H1 (cell line): ENCODE data around the gene KRT6C. TPM values are rescaled to one million over a fixed set of nuclear protein-coding genes. Genes with fewer than 3 reads are reported as not detected.

Experiments
- CTCF ChIA-PET: fragments of 300-600 bp; sonication (Branson Sonifier 250); formaldehyde crosslinking; loops from one replicate; lab custom pipeline; 2021; ENCODE audit not compliant: partially characterized antibody; lab: Charles Lee
- POLR2A ChIA-PET: fragments of 300-600 bp; sonication (Branson Sonifier 250); formaldehyde crosslinking; loops from one replicate; lab custom pipeline; 2021; ENCODE audit warnings: inconsistent platforms; ENCODE audit not compliant: partially characterized antibody; lab: Charles Lee
- DNase-seq, 2 experiments: peaks; one replicate each; pipeline versions ENCODE4 v3.0.0 to v3.0.0-alpha.2; 2010 to 2022; ENCODE audit warnings: low spot score in 2 of 2, low read depth in 1 of 2, mixed read lengths in 1 of 2
- FAIRE-seq: peaks from 2 replicates; lab custom pipeline; 2011; peaks lifted over from hg19 to GRCh38; lab: Jason Lieb, UNC
- H2AFZ ChIP-seq: 2 replicates; pipeline ENCODE4 v1.8.1; 2012; ENCODE audit warnings: low read length, inconsistent platforms
- H2AK5ac ChIP-seq: 2 replicates; pipeline ENCODE4 v1.6.1; 2013; ENCODE audit warnings: low read depth, low read length
- H2BK120ac ChIP-seq: replicated peaks from 2 replicates; pipeline ENCODE3; 2013; ENCODE audit warnings: low read depth, low read length, inconsistent platforms
- H2BK12ac ChIP-seq: 2 replicates; pipeline ENCODE4 v1.6.1; 2013; ENCODE audit warnings: low read depth, low read length
- H2BK15ac ChIP-seq: 2 replicates; pipeline ENCODE4 v1.6.1; 2013; ENCODE audit warnings: low read length
- H2BK20ac ChIP-seq: 2 replicates; pipeline ENCODE4 v1.6.1; 2013; ENCODE audit warnings: low read length
- H2BK5ac ChIP-seq: 2 replicates; pipeline ENCODE4 v1.6.1; 2013; ENCODE audit warnings: low read depth, low read length
- H3K14ac ChIP-seq: 2 replicates; pipeline ENCODE4 v1.6.1; 2013; ENCODE audit warnings: inconsistent platforms; ENCODE audit not compliant: insufficient read length
- H3K18ac ChIP-seq: 2 replicates; pipeline ENCODE4 v1.6.1; 2013; ENCODE audit warnings: low read length; ENCODE audit errors: extremely low read depth
- H3K23ac ChIP-seq: 2 replicates; pipeline ENCODE4 v1.6.1; 2013; ENCODE audit warnings: inconsistent platforms; ENCODE audit not compliant: insufficient read length
- H3K23me2 ChIP-seq: 2 replicates; pipeline ENCODE4 v1.6.1; 2013; ENCODE audit warnings: low read depth, low read length
- H3K27ac ChIP-seq: 2 replicates; pipeline ENCODE4 v1.6.1; 2011; ENCODE audit warnings: low read depth, low read length, inconsistent platforms
- H3K27me3 ChIP-seq, 4 experiments: replicated peaks in 1 of 4; 1 replicate in 1 of 4; 2 replicates in 3 of 4; pipeline versions ENCODE4 v1.6.1 to v1.8.1; 2011 to 2013; ENCODE audit warnings: low read length in 3 of 4, mild to moderate bottlenecking in 3 of 4, inconsistent platforms in 2 of 4, mixed read lengths in 2 of 4, moderate library complexity in 1 of 4; ENCODE audit not compliant: control insufficient read depth in 3 of 4, insufficient read depth in 3 of 4; ENCODE audit errors: extremely low read depth in 1 of 4
- H3K36me3 ChIP-seq, 4 experiments: 2 replicates each; pipeline versions ENCODE4 v1.6.1 to v1.8.1; 2011 to 2013; ENCODE audit warnings: mild to moderate bottlenecking in 4 of 4, low read length in 3 of 4, moderate library complexity in 2 of 4, control low read depth in 1 of 4, inconsistent platforms in 1 of 4; ENCODE audit not compliant: insufficient read depth in 4 of 4, control insufficient read depth in 2 of 4
- H3K4ac ChIP-seq: replicated peaks from 2 replicates; pipeline ENCODE3; 2013; ENCODE audit warnings: low read length, low read depth, mixed read lengths, inconsistent platforms; ENCODE audit not compliant: insufficient read length
- H3K4me1 ChIP-seq, 4 experiments: replicated peaks in 1 of 4; 1 replicate in 1 of 4; 2 replicates in 3 of 4; pipeline versions ENCODE4 v1.6.1 to v1.8.1; 2011 to 2013; ENCODE audit warnings: low read length in 3 of 4, inconsistent platforms in 2 of 4, mixed read lengths in 1 of 4; ENCODE audit not compliant: insufficient read depth in 4 of 4, control insufficient read depth in 3 of 4
- H3K4me2 ChIP-seq, 2 experiments: 2 replicates each; pipeline versions ENCODE4 v1.6.1 to v1.8.1; 2011 to 2013; ENCODE audit warnings: low read depth in 2 of 2, low read length in 2 of 2, control low read depth in 1 of 2, inconsistent platforms in 1 of 2, mild to moderate bottlenecking in 1 of 2; ENCODE audit not compliant: insufficient read depth in 1 of 2
- H3K4me3 ChIP-seq, 4 experiments: fragments of 200-600, 300-600 bp in 1 of 4; sonication (generic), shearing (Covaris generic), sonication (Bioruptor Twin) in 1 of 4; 2 replicates each; pipeline versions ENCODE4 v1.5.1 to v1.8.1; 2011 to 2016; ENCODE audit warnings: low read length in 4 of 4, low read depth in 3 of 4, control low read depth in 2 of 4, inconsistent platforms in 2 of 4, mild to moderate bottlenecking in 2 of 4, mixed read lengths in 1 of 4, moderate library complexity in 1 of 4; ENCODE audit not compliant: insufficient read depth in 2 of 4; ENCODE audit errors: extremely low read depth in 1 of 4
- H3K56ac ChIP-seq: replicated peaks from 2 replicates; pipeline ENCODE3; 2013; ENCODE audit warnings: low read depth, mild to moderate bottlenecking, mixed read lengths, low read length, inconsistent platforms; ENCODE audit not compliant: insufficient read length
- H3K79me1 ChIP-seq: 2 replicates; pipeline ENCODE4 v1.6.1; 2013; ENCODE audit warnings: low read depth, low read length, control low read depth
- H3K79me2 ChIP-seq, 2 experiments: 2 replicates each; pipeline versions ENCODE4 v1.6.1 to v1.8.1; 2012 to 2013; ENCODE audit warnings: low read length in 2 of 2, mild to moderate bottlenecking in 2 of 2, inconsistent platforms in 1 of 2; ENCODE audit not compliant: insufficient read depth in 2 of 2, control insufficient read depth in 1 of 2
- H3K9ac ChIP-seq, 4 experiments: replicated peaks in 1 of 4; 1 replicate in 1 of 4; 2 replicates in 3 of 4; pipeline versions ENCODE4 v1.6.1 to v1.8.1; 2011 to 2013; ENCODE audit warnings: low read depth in 3 of 4, low read length in 3 of 4, control low read depth in 2 of 4, mild to moderate bottlenecking in 2 of 4, moderate library complexity in 2 of 4, inconsistent platforms in 1 of 4; ENCODE audit errors: extremely low read depth in 1 of 4
- H3K9me3 ChIP-seq, 2 experiments: 2 replicates each; pipeline versions ENCODE4 v1.6.1 to v1.8.1; 2012 to 2013; ENCODE audit warnings: mild to moderate bottlenecking in 2 of 2, moderate library complexity in 2 of 2, control low read depth in 1 of 2, inconsistent platforms in 1 of 2, low read depth in 1 of 2, low read length in 1 of 2, mixed read lengths in 1 of 2; ENCODE audit not compliant: insufficient read depth in 2 of 2
- H4K20me1 ChIP-seq, 2 experiments: replicated peaks in 1 of 2; 2 replicates each; pipeline versions ENCODE3 to v1.8.1; 2011 to 2013; ENCODE audit warnings: inconsistent platforms in 2 of 2, low read length in 2 of 2, mild to moderate bottlenecking in 1 of 2; ENCODE audit not compliant: insufficient read depth in 2 of 2, control insufficient read depth in 1 of 2
- H4K5ac ChIP-seq: 2 replicates; pipeline ENCODE4 v1.6.1; 2013; ENCODE audit warnings: low read length, low read depth, mixed read lengths, inconsistent platforms; ENCODE audit not compliant: insufficient read length
- H4K8ac ChIP-seq: 2 replicates; pipeline ENCODE4 v1.8.0; 2013; ENCODE audit warnings: mild to moderate bottlenecking, moderate library complexity, low read length, inconsistent platforms; ENCODE audit not compliant: insufficient read depth; ENCODE audit errors: extremely low read depth
- H4K91ac ChIP-seq: replicated peaks from 2 replicates; pipeline ENCODE3; 2013; ENCODE audit warnings: low read length, mixed read lengths, inconsistent platforms; ENCODE audit not compliant: insufficient read length
- BCL11A ChIP-seq, 2 experiments: IDR thresholded peaks; one replicate each; pipeline ENCODE4 v1.6.1; 2011; ENCODE audit warnings: low read depth in 2 of 2, low read length in 2 of 2, mild to moderate bottlenecking in 2 of 2
- BRCA1 ChIP-seq: IDR thresholded peaks from 2 replicates; pipeline ENCODE4 v1.6.1; 2012; ENCODE audit warnings: low read depth, low read length, improper control_type of control experiment
- HDAC2 ChIP-seq, 2 experiments: fragments of 300-600 bp in 1 of 2; sonication (generic) in 1 of 2; IDR thresholded peaks; 2 replicates each; pipeline ENCODE4 v1.6.1; 2011 to 2012; ENCODE audit warnings: low read depth in 2 of 2, low read length in 2 of 2, mild to moderate bottlenecking in 2 of 2, moderate library complexity in 2 of 2, borderline replicate concordance in 1 of 2, inconsistent platforms in 1 of 2
- JUN ChIP-seq: IDR thresholded peaks from 2 replicates; pipeline ENCODE4 v1.6.1; 2011; ENCODE audit warnings: low read depth, mild to moderate bottlenecking, improper control_type of control experiment, low read length
- KDM5A ChIP-seq: fragments of 200-600 bp; IDR thresholded peaks from 2 replicates; pipeline ENCODE4 v1.7.1; 2012; ENCODE audit warnings: mild to moderate bottlenecking, low read length, inconsistent platforms, mixed read lengths
- SIX5 ChIP-seq: IDR thresholded peaks from 2 replicates; pipeline ENCODE4 v1.6.1; 2011; ENCODE audit warnings: mild to moderate bottlenecking, low read depth, low read length
- SP2 ChIP-seq: IDR thresholded peaks from 2 replicates; pipeline ENCODE4 v1.6.1; 2012; ENCODE audit warnings: mild to moderate bottlenecking, low read length, inconsistent platforms
- SUZ12 ChIP-seq: fragments of 200-600 bp; sonication (generic); IDR thresholded peaks from 2 replicates; pipeline ENCODE4 v1.6.1; 2012; ENCODE audit warnings: mild to moderate bottlenecking, inconsistent platforms, low read length, moderate library complexity, mixed read lengths
- WGBS, 2 experiments: shearing (Covaris generic) in 1 of 2; methylation state at CpG; one replicate each; pipeline versions ENCODE4 v1.1.6 to v1.1.7; 2013 to 2015; ENCODE audit warnings: low lambda C conversion rate in 2 of 2, mixed read lengths in 2 of 2, inconsistent platforms in 1 of 2, low coverage in 1 of 2, missing lambda C conversion rate in 1 of 2; ENCODE audit not compliant: insufficient replicate concordance in 2 of 2, insufficient coverage in 1 of 2, insufficient read length in 1 of 2; ENCODE audit errors: extremely low coverage in 1 of 2, missing lambda C conversion rate in 1 of 2; 5-methylcytosine and 5-hydroxymethylcytosine counted together
- polyA plus RNA-seq, 7 experiments: library from polyadenylated mRNA; depleted of rRNA in 3 of 7; stranded (reverse) in 5 of 7; unstranded in 2 of 7; fragments of >200 nt in 5 of 7; fragments of 200-250 nt in 2 of 7; gene quantifications; 1 replicate in 5 of 7; 2 replicates in 1 of 7; 4 replicates in 1 of 7; pipeline versions ENCODE4 v1.2.1 to v1.2.3, GENCODE V29; 2011 to 2013; ENCODE audit warnings: missing spikeins in 2 of 7, mixed read lengths in 2 of 7
- total RNA-seq: library from RNA; stranded (reverse); fragmentation: NEBNext Ultra II Directional; extraction: Animal tissue kit (Norgen Biotek cat#: 25700); gene quantifications from 2 replicates; pipeline ENCODE4 v1.2.1, GENCODE V29; 2021

The KRT6C gene
- total and polyA plus RNA-seq, 2 of the 8 experiments (the other 6 are each of a cell fraction or from before 2014, with no cell fraction given), result not detected

DNA sequence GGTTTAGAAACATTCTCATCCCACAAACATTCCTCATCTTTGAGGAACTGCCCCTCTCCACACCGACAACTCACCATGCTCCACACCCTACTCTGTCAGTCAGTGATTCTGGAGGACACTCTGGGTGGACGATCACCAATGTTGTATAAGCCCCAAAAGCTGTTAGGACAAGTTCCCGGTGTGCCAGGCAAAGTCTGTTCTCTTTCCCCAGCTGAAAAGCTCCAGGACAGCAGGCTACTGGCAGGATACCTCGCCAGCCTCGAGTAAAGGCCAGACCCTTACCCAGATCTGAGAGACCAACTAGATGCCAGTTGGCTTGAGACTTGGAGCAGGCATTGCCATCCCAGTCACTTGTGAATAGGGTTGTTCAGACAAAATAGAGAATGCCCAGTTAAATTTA, 34.6 kb upstream of the KRT6C start:
- Histone ChIP-seq H3K27ac (no peak overlapping the region), H2AFZ (no peak overlapping the region), H3K9ac (no peak overlapping the region), H3K36me3 (no peaks in the 10 kb centered on the region), H2BK15ac (no peak overlapping the region), H3K79me2 (no peaks in the 10 kb centered on the region), H4K91ac (no peak overlapping the region), H2BK20ac (no peak overlapping the region), H4K8ac (no peak overlapping the region), H2BK120ac (no peak overlapping the region), H3K23me2 (no peaks in the 10 kb centered on the region; the same call in 1 of the 2 replicates), H2AK5ac (no peak overlapping the region), H4K20me1 (no peaks in the 10 kb centered on the region), H3K23ac (no peak overlapping the region), H3K56ac (no peak overlapping the region), H3K9me3 (peaks cover 2 to 6% of the 10 kb centered on the region in 2 experiments; a peak in 1 of 4 replicates), H3K4me1 (no peaks in the 10 kb centered on the region), H2BK12ac (no peak overlapping the region), H3K4me3 (no peak overlapping the region), H3K14ac (no peak overlapping the region), H3K27me3 (no peaks in the 10 kb centered on the region), H3K79me1 (no peaks in the 10 kb centered on the region), H3K18ac (no peak overlapping the region), H3K4ac (no peak overlapping the region), H4K5ac (no peak overlapping the region), H3K4me2 (no peak overlapping the region), H2BK5ac (no peak overlapping the region)
- no peak for FAIRE-seq
- WGBS, 2 experiments, result 96% methylated on average over 5 of the region's 5 CpGs; no CpG with 5 or more reads in 1 of the 2 experiments
- POLR2A ChIA-PET, result no interaction called here
- CTCF ChIA-PET, result interaction anchor here (0.7 to 4.8 kb wide), 17 partner anchors 9 to 368 kb away, joined by 3 to 36 read pairs (median 5); partner anchors contain the start of genes KRT5, KRT6A and KRT74
- TF ChIP-seq BRCA1, result no peak
- no peak for TF ChIP-seq BCL11A (IDR thresholded peaks at IDR 0.05; ENCODE audit: low read depth in 2 of 2, low read length in 2 of 2)
- no peak for TF ChIP-seq SUZ12
- no peak for TF ChIP-seq HDAC2 (IDR thresholded peaks at IDR 0.05; ENCODE audit: borderline replicate concordance in 1 of 2, low read depth in 2 of 2, low read length in 2 of 2)
- no peak for TF ChIP-seq JUN
- no peak for TF ChIP-seq KDM5A
- TF ChIP-seq SIX5, result no peak
- no peak for TF ChIP-seq SP2
- DNase-seq, result no peak
